Caco-2 (cell line): ENCODE measurements around the gene PPP4R1. TPM values are rescaled to one million over a fixed set of nuclear protein-coding genes. Genes with fewer than 3 reads are reported as not detected.

Experiments used
- BruUV-seq: library from RNA; stranded (reverse); fragments of 400-500 nt; replicated peaks from 2 replicates; lab custom pipeline; 2021; lab: Mats Ljungman, UMichigan
- CTCF ChIA-PET: fragments of 300-600 bp; sonication (Branson Sonifier 250); formaldehyde crosslinking; loops from one replicate; lab custom pipeline; 2022; ENCODE audit warnings: antibody characterized with exemption; lab: Charles Lee
- POLR2A ChIA-PET: fragments of 300-600 bp; sonication (Branson Sonifier 250); formaldehyde crosslinking; loops from one replicate; lab custom pipeline; 2022; ENCODE audit warnings: antibody characterized with exemption; lab: Charles Lee
- DNase-seq, 2 experiments: peaks; one replicate each; pipeline versions ENCODE4 v3.0.0 to v3.0.0-alpha.2; 2020 to 2022
- H3K27me3 ChIP-seq: replicated peaks from 2 replicates; pipeline ENCODE4 v1.6.0; 2011; ENCODE audit warnings: low read length; ENCODE audit not compliant: control insufficient read depth, insufficient read depth
- H3K36me3 ChIP-seq: 2 replicates; pipeline ENCODE4 v1.5.1; 2011; ENCODE audit warnings: low read length; ENCODE audit not compliant: control insufficient read depth, insufficient read depth
- H3K4me1 ChIP-seq: fragments of 250-450 bp; sonication (Bioruptor Pico); 2 replicates; pipeline ENCODE4 v1.5.1; 2020; ENCODE audit warnings: mild to moderate bottlenecking
- H3K4me3 ChIP-seq: 2 replicates; pipeline ENCODE4 v1.5.1; 2011; ENCODE audit warnings: low read depth, mild to moderate bottlenecking, control low read depth, low read length
- H3K9me3 ChIP-seq: fragments of 250-450 bp; sonication (Bioruptor Pico); 2 replicates; pipeline ENCODE4 v1.5.1; 2020; ENCODE audit warnings: mild to moderate bottlenecking, moderate library complexity
- H3K27ac Mint-ChIP-seq: one replicate; pipeline ENCODE4 v1.8.0; 2022; ENCODE audit warnings: mixed read lengths; ENCODE audit not compliant: unreplicated experiment
- H3K27me3 Mint-ChIP-seq: one replicate; pipeline ENCODE4 v1.8.0; 2022; ENCODE audit warnings: mixed read lengths; ENCODE audit not compliant: insufficient read depth, unreplicated experiment
- H3K36me3 Mint-ChIP-seq: one replicate; pipeline ENCODE4 v1.8.0; 2022; ENCODE audit warnings: mild to moderate bottlenecking, mixed read lengths; ENCODE audit not compliant: insufficient read depth, unreplicated experiment
- H3K4me1 Mint-ChIP-seq: one replicate; pipeline ENCODE4 v1.8.0; 2022; ENCODE audit warnings: low read depth, mixed read lengths; ENCODE audit not compliant: unreplicated experiment
- H3K4me3 Mint-ChIP-seq: one replicate; pipeline ENCODE4 v1.8.0; 2022; ENCODE audit warnings: mild to moderate bottlenecking, moderate library complexity, mixed read lengths; ENCODE audit not compliant: unreplicated experiment
- H3K9me3 Mint-ChIP-seq: one replicate; pipeline ENCODE4 v1.8.0; 2022; ENCODE audit warnings: mixed read lengths; ENCODE audit not compliant: unreplicated experiment
- CTCF ChIP-seq, 2 experiments: fragments of 200-600 bp in 1 of 2; IDR thresholded peaks; 1 replicate in 1 of 2; 2 replicates in 1 of 2; pipeline versions ENCODE4 v1.5.1 to v1.8.0; 2011 to 2022; ENCODE audit warnings: antibody characterized with exemption in 1 of 2, control low read depth in 1 of 2, inconsistent platforms in 1 of 2, low read depth in 1 of 2, low read length in 1 of 2, mild to moderate bottlenecking in 1 of 2, moderate library complexity in 1 of 2; ENCODE audit not compliant: insufficient read depth in 1 of 2, severe bottlenecking in 1 of 2, unreplicated experiment in 1 of 2
- intact Hi-C: fragments of 100-400 bp; cut with micrococcal nuclease; formaldehyde crosslinking; loops from one replicate; pipeline ENCODE4 v1.10.0; 2022; ENCODE audit not compliant: unreplicated experiment
- total RNA-seq: library from RNA; stranded (reverse); gene quantifications from 2 replicates; pipeline ENCODE4 v1.2.3, GENCODE V29; 2022

PPP4R1 gene
- total RNA-seq, 1 experiment from 2014 or later = 96.6 TPM

GRCh38 chr18:9612977-9613376 is 1.4 kb downstream of the PPP4R1 start:
- H3K4me3 ChIP-seq = peak overlapping the region; percentile 79
- Mint-ChIP-seq H3K9me3 (no peaks in the 10 kb centered on the region), H3K36me3 (peaks cover 16% of the 10 kb centered on the region), H3K27me3 (no peaks in the 10 kb centered on the region), H3K4me1 (peaks cover 37% of the 10 kb centered on the region), H3K27ac (peak overlapping the region; percentile 94), H3K4me3 (peak overlapping the region; percentile 99)
- no peaks in the 10 kb centered on the region for H3K27me3 ChIP-seq
- CTCF ChIA-PET = interaction anchor here (1.4 kb wide), 1 partner anchor 71 kb away, joined by 4 read pairs; no protein-coding TSS in a partner anchor
- BruUV-seq = TSS peak; percentile 51
- POLR2A ChIA-PET = no interaction called here
- peaks cover 2% of the 10 kb centered on the region; the same call in 1 of the 2 replicates for H3K36me3 ChIP-seq
- H3K4me1 ChIP-seq = peaks cover 43% of the 10 kb centered on the region
- DNase-seq = no peak
- intact Hi-C loops = loop anchor here (1.0 to 2.0 kb wide), 4 partner anchors 38 to 109 kb away; no protein-coding TSS in a partner anchor
- no peaks in the 10 kb centered on the region for H3K9me3 ChIP-seq
- TF ChIP-seq CTCF (IDR thresholded peaks at IDR 0.05; ENCODE audit: insufficient read depth in 1 of 2, low read depth in 1 of 2, low read length in 1 of 2, severe bottlenecking in 1 of 2, unreplicated experiment in 1 of 2) = no peak

- H3K9me3 ChIP-seq = no peaks in the 10 kb centered on the region
- CTCF ChIA-PET = interaction anchor here (1.0 to 1.4 kb wide), 4 partner anchors 37 to 72 kb away, joined by 4 to 13 read pairs (median 8); no protein-coding TSS in a partner anchor
- DNase-seq = peak; percentile 51 to 53
- peak; percentile 53 to 75 for TF ChIP-seq CTCF (IDR thresholded peaks at IDR 0.05; ENCODE audit: insufficient read depth in 1 of 2, low read depth in 1 of 2, low read length in 1 of 2, severe bottlenecking in 1 of 2, unreplicated experiment in 1 of 2)
- Mint-ChIP-seq H3K36me3 (peaks cover 16% of the 10 kb centered on the region), H3K27ac (peak overlapping the region; percentile 29), H3K27me3 (no peaks in the 10 kb centered on the region), H3K4me1 (peaks cover 38% of the 10 kb centered on the region), H3K4me3 (peak overlapping the region; percentile 99), H3K9me3 (no peaks in the 10 kb centered on the region)
- POLR2A ChIA-PET = no interaction called here
- no peak overlapping the region; the same call in 1 of the 2 replicates for H3K4me3 ChIP-seq
- peaks cover 46% of the 10 kb centered on the region for H3K4me1 ChIP-seq
- intact Hi-C loops = loop anchor here (1.0 to 2.0 kb wide), 4 partner anchors 38 to 110 kb away; no protein-coding TSS in a partner anchor
- BruUV-seq = no TSS peak
- H3K27me3 ChIP-seq = no peaks in the 10 kb centered on the region
- H3K36me3 ChIP-seq = peaks cover 2% of the 10 kb centered on the region; the same call in 1 of the 2 replicates
Measured at GRCh38 chr18:9612215-9612830, 2.0 kb downstream of the PPP4R1 start.

GRCh38 chr18:9609190-9609589 is 5.2 kb downstream of the PPP4R1 start:
- H3K4me3 Mint-ChIP-seq = peak overlapping the region; percentile 57
- H3K27me3 Mint-ChIP-seq = no peaks in the 10 kb centered on the region
- intact Hi-C loops = no loop called here
- POLR2A ChIA-PET = interaction anchor here (1.8 kb wide), 1 partner anchor 64 kb away, joined by 5 read pairs; no protein-coding TSS in a partner anchor
- peak overlapping the region; percentile 56 for H3K27ac Mint-ChIP-seq
- H3K27me3 ChIP-seq = no peaks in the 10 kb centered on the region
- no peaks in the 10 kb centered on the region for H3K9me3 ChIP-seq
- no peak for TF ChIP-seq CTCF (IDR thresholded peaks at IDR 0.05; ENCODE audit: insufficient read depth in 1 of 2, low read depth in 1 of 2, low read length in 1 of 2, severe bottlenecking in 1 of 2, unreplicated experiment in 1 of 2)
- CTCF ChIA-PET = interaction anchor here (1.1 to 1.8 kb wide), 2 partner anchors 34 to 64 kb away, joined by 3 to 4 read pairs; no protein-coding TSS in a partner anchor
- peaks cover 46% of the 10 kb centered on the region for H3K4me1 ChIP-seq
- H3K36me3 ChIP-seq = peaks cover 2% of the 10 kb centered on the region; the same call in 1 of the 2 replicates
- peaks cover 16% of the 10 kb centered on the region for H3K36me3 Mint-ChIP-seq
- H3K4me3 ChIP-seq = no peak overlapping the region
- BruUV-seq = no TSS peak
- no peaks in the 10 kb centered on the region for H3K9me3 Mint-ChIP-seq
- H3K4me1 Mint-ChIP-seq = peaks cover 41% of the 10 kb centered on the region
- DNase-seq = no peak
